ENCODE results near the gene PPM1D. TPM values are rescaled to one million over a fixed set of nuclear protein-coding genes. Genes with fewer than 3 reads are reported as not detected.
A peak's percentile ranks its signal among the peaks of the same experiment; 100 is the strongest.

PPM1D gene
- total RNA-seq, 6 experiments from 2014 or later: 4.9 to 5.6 (median 5.4) TPM

- WGBS (ENCODE audit: insufficient coverage, low coverage, low lambda C conversion rate, missing lambda C conversion rate): 100% methylated on average over 3 of the region's 3 CpGs
- intact Hi-C loops (cut with DNase I): no loop called here
- H3K4me1 ChIP-seq: peaks cover 0 to 3% (median 0%) of the 10 kb centered on the region in 4 donors
- no peaks in the 10 kb centered on the region for H3K36me3 ChIP-seq
- H3K9me3 ChIP-seq: no peaks in the 10 kb centered on the region
- DNase-seq: no peak
- no peaks in the 10 kb centered on the region for H3K27me3 ChIP-seq
- H3K4me3 ChIP-seq: no peak overlapping the region
- H3K27ac ChIP-seq: no peak overlapping the region
- TF ChIP-seq POLR2A (IDR thresholded peaks at IDR 0.05) (no peak), CTCF (IDR thresholded peaks at IDR 0.05) (no peak)
- no peak for ATAC-seq
Observed at GRCh38 chr17:60699090-60699489, 99.1 kb downstream of the PPM1D start.

DNA sequence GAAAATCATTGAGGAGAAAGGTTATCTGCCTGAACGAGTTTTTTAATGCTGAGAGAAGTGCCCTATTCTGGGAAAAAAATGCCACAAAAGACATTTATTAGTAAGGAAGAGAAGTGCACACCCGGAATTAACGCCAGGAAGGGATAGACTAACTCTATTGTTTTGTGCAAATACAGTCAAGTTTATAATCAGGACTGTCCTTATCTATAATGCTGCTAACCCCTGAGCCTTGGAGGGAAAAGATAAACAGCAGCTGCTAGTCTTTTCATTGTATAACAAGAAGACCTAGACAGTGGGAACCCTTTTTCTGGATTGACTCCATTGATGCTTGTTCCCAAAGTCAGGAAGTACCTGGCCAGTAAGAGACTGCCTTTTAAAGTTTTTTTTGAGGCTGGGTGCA lies 104.2 kb downstream of the PPM1D start:
- no peak overlapping the region for H3K4me3 ChIP-seq
- no peak overlapping the region for H3K27ac ChIP-seq
- TF ChIP-seq CTCF (IDR thresholded peaks at IDR 0.05) (no peak), POLR2A (IDR thresholded peaks at IDR 0.05) (no peak)
- no peaks in the 10 kb centered on the region for H3K36me3 ChIP-seq
- DNase-seq (no peak), ATAC-seq (peak in 3 of 4 donors; percentile 19 to 77 (median 57))
- WGBS (ENCODE audit: insufficient coverage, low coverage, low lambda C conversion rate, missing lambda C conversion rate): 82% methylated on average over 3 of the region's 3 CpGs
- H3K27me3 ChIP-seq: no peaks in the 10 kb centered on the region
- H3K9me3 ChIP-seq: no peaks in the 10 kb centered on the region
- no peaks in the 10 kb centered on the region for H3K4me1 ChIP-seq
- intact Hi-C loops (cut with DNase I): no loop called here

DNA sequence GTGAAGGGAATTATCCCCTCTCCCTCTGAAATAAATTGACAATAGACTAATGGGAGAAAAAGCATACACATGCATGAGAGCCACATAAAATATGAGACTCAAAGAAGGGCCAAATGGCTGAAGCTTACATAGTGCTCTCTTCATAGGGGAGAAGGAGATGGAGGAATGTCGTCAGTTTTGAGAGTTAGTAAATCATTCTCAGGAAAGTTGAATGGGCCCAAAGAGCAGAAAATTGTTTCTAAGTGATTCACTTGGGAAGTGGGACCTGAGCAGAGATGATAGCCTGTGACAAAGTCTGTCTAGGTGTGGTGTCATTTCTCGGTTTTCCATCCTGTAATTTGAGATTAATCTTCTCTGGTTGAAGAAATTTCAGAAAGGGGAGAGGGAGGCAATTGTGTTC lies 112.7 kb downstream of the PPM1D start:
- Histone ChIP-seq H3K4me1 (no peaks in the 10 kb centered on the region), H3K4me3 (no peak overlapping the region), H3K9me3 (no peaks in the 10 kb centered on the region), H3K27ac (no peak overlapping the region), H3K27me3 (no peaks in the 10 kb centered on the region), H3K36me3 (peaks cover 0 to 15% (median 0%) of the 10 kb centered on the region in 4 donors)
- no peak for ATAC-seq
- no peak for TF ChIP-seq CTCF (IDR thresholded peaks at IDR 0.05)
- TF ChIP-seq POLR2A (IDR thresholded peaks at IDR 0.05): no peak
- intact Hi-C loops (cut with DNase I): no loop called here
- WGBS (ENCODE audit: insufficient coverage, low coverage, low lambda C conversion rate, missing lambda C conversion rate): 68% methylated on average over 2 of the region's 2 CpGs
- no peak for DNase-seq

- Histone ChIP-seq H3K9me3 (no peaks in the 10 kb centered on the region), H3K4me1 (no peaks in the 10 kb centered on the region), H3K4me3 (no peak overlapping the region), H3K27me3 (no peaks in the 10 kb centered on the region), H3K36me3 (peaks cover 0 to 15% (median 0%) of the 10 kb centered on the region in 4 donors), H3K27ac (no peak overlapping the region)
- DNase-seq (no peak), ATAC-seq (no peak)
- whole genome bisulfite sequencing (ENCODE audit: insufficient coverage, low coverage, low lambda C conversion rate, missing lambda C conversion rate): 96% methylated on average over 2 of the region's 2 CpGs
- intact Hi-C loops (cut with DNase I): no loop called here
- no peak for TF ChIP-seq POLR2A (IDR thresholded peaks at IDR 0.05)
- TF ChIP-seq CTCF (IDR thresholded peaks at IDR 0.05): no peak
Observed at GRCh38 chr17:60713608-60714007, 113.6 kb downstream of the PPM1D start.

Small RNAs within 50 kb of the gene (small RNA-seq; reads per million reads assigned to genes)
- 0 reads per million in 2 experiments for gene AC011921.2
- gene RN7SL606P: 0 reads per million in 2 experiments
- 0 reads per million in 2 experiments for gene RNU6-623P

Other genes starting within 250 kb of the PPM1D start
- gene USP32, start 208.1 kb upstream of the PPM1D start, total RNA-seq: 10 to 100 TPM; 24.8 to 44.2 (median 33.5) TPM
- gene CHCT1, start 177.7 kb upstream of the PPM1D start, total RNA-seq: not detected
- 10 to 100 TPM in 5 of 6 experiments, 1 to 10 TPM in 1; 8.7 to 19.3 (median 13.0) TPM for gene APPBP2, start 74.0 kb upstream of the PPM1D start, total RNA-seq
- gene BCAS3, start 77.7 kb downstream of the PPM1D start, total RNA-seq: 10 to 100 TPM in 5 of 6 experiments, 1 to 10 TPM in 1; 9.2 to 22.1 (median 14.2) TPM